Activated CD4-positive, alpha-beta T cell treated with anti-CD3 and anti-CD28 coated beads for 48 hours (primary cell): Measurements from ENCODE around the gene NFX1.
"Not testable (repeated sequence)": the region's sequence is repeated elsewhere in the genome, so short reads cannot be mapped to it uniquely, and the experiment has no call there.

Experiments used
- DNase-seq: peaks from one replicate; pipeline ENCODE4 v3.0.0-alpha.2; 2020

NFX1 gene

GRCh38 chr9:33311953-33312352, 21.6 kb downstream of the NFX1 start:
- DNase-seq, result no peak

GRCh38 chr9:33315371-33315770, 25.1 kb downstream of the NFX1 start:
- DNase-seq, result no peak

- not testable (repeated sequence) for DNase-seq
Measured at GRCh38 chr9:33317136-33317535, 26.8 kb downstream of the NFX1 start.

- no peak for DNase-seq
Measured at GRCh38 chr9:33318225-33318624, 27.9 kb downstream of the NFX1 start.

- no peak for DNase-seq
Measured at GRCh38 chr9:33318781-33319180, 28.5 kb downstream of the NFX1 start.

- no peak for DNase-seq
Measured at GRCh38 chr9:33320230-33320567, 29.9 kb downstream of the NFX1 start.

- no peak for DNase-seq
Measured at GRCh38 chr9:33320568-33321261, 30.4 kb downstream of the NFX1 start.

- DNase-seq, result no peak
Measured at GRCh38 chr9:33329117-33329563, 38.8 kb downstream of the NFX1 start.

GRCh38 chr9:33329979-33330378, 39.7 kb downstream of the NFX1 start:
- no peak for DNase-seq

- DNase-seq, result no peak
Measured at GRCh38 chr9:33331377-33331891, 41.1 kb downstream of the NFX1 start.

- DNase-seq, result no peak
Measured at GRCh38 chr9:33332011-33332410, 41.7 kb downstream of the NFX1 start.

- not testable (repeated sequence) for DNase-seq
Measured at GRCh38 chr9:33332956-33333355, 42.6 kb downstream of the NFX1 start.

- DNase-seq, result no peak
Measured at GRCh38 chr9:33340186-33340585, 49.9 kb downstream of the NFX1 start.

- no peak for DNase-seq
Measured at GRCh38 chr9:33341182-33341581, 50.9 kb downstream of the NFX1 start.

GRCh38 chr9:33344145-33344544, 53.8 kb downstream of the NFX1 start:
- DNase-seq, result no peak

- no peak for DNase-seq
Measured at GRCh38 chr9:33346564-33346963, 56.2 kb downstream of the NFX1 start.

- DNase-seq, result no peak
Measured at GRCh38 chr9:33348998-33349397, 58.7 kb downstream of the NFX1 start.

- DNase-seq, result no peak
Measured at GRCh38 chr9:33349743-33350142, 59.4 kb downstream of the NFX1 start.

- no peak for DNase-seq
Measured at GRCh38 chr9:33350310-33350709, 60.0 kb downstream of the NFX1 start.

GRCh38 chr9:33351547-33351946, 61.2 kb downstream of the NFX1 start:
- DNase-seq, result no peak

- DNase-seq, result no peak
Measured at GRCh38 chr9:33354651-33355211, 64.4 kb downstream of the NFX1 start.

- DNase-seq, result no peak
Measured at GRCh38 chr9:33355933-33356332, 65.6 kb downstream of the NFX1 start.

- DNase-seq, result not testable (repeated sequence)
Measured at GRCh38 chr9:33358641-33359040, 68.3 kb downstream of the NFX1 start.

GRCh38 chr9:33364127-33364526, 73.8 kb downstream of the NFX1 start:
- no peak for DNase-seq

GRCh38 chr9:33364814-33365213, 74.5 kb downstream of the NFX1 start:
- not testable (repeated sequence) for DNase-seq
